Activated CD8-positive, alpha-beta memory T cell treated with anti-CD3 and anti-CD28 coated beads for 36 hours (primary cell): ENCODE measurements around the gene SLAMF7. TPM values are rescaled to one million over a fixed set of nuclear protein-coding genes. Genes with fewer than 3 reads are reported as not detected.

Source experiments
- CTCF ChIA-PET: fragments of 350-600 bp; sonication (Branson Sonifier 250); formaldehyde crosslinking; loops from one replicate; lab custom pipeline; 2021; ENCODE audit warnings: antibody characterized with exemption; lab: Charles Lee
- POLR2A ChIA-PET: fragments of 350-600 bp; sonication (Branson Sonifier 250); formaldehyde crosslinking; loops from one replicate; lab custom pipeline; 2021; ENCODE audit warnings: antibody characterized with exemption; lab: Charles Lee
- total RNA-seq, 2 experiments: library from RNA; stranded (reverse); gene quantifications; one replicate each; pipeline ENCODE4 v1.2.3, GENCODE V29; 2021

SLAMF7 gene
- total RNA-seq, 2 experiments from 2014 or later = 75.2 to 75.4 TPM

DNA sequence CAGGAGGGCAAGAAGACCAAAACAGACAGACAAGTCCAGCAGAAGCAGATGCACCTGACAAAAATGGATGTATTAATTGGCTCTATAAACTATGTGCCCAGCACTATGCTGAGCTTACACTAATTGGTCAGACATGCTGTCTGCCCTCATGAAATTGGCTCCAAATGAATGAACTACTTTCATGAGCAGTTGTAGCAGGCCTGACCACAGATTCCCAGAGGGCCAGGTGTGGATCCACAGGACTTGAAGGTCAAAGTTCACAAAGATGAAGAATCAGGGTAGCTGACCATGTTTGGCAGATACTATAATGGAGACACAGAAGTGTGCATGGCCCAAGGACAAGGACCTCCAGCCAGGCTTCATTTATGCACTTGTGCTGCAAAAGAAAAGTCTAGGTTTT lies 14.5 kb downstream of the SLAMF7 start:
- ChIA-PET POLR2A (no interaction called here), CTCF (interaction anchor here (1.1 kb wide), 1 partner anchor 24 kb away, joined by 3 read pairs; no protein-coding TSS in a partner anchor)

DNA sequence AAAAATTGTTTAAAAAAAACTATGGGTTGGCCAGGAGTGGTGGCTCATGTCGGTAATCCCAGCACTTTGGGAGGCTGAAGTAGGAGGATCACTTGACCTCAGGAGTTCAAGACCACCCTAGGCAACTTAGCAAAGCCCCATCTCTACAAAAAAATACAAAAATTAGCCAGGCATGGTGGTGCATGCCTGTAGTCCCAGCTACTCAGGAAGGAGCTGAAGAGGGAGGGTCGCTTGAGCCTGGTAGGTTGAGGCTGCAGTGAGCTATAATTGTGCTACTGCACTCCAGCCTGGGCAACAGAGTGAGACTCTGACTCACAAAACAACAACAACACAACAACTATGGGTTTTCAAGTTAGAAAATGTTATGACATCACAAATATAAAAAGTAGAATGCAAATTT lies 16.4 kb downstream of the SLAMF7 start:
- CTCF ChIA-PET = interaction anchor here (1.0 to 2.6 kb wide), 4 partner anchors 11 to 80 kb away, joined by 3 to 10 read pairs (median 6); no protein-coding TSS in a partner anchor
- POLR2A ChIA-PET = interaction anchor here (0.7 to 1.6 kb wide), 3 partner anchors 11 to 26 kb away, joined by 3 to 8 read pairs (median 6); no protein-coding TSS in a partner anchor

DNA sequence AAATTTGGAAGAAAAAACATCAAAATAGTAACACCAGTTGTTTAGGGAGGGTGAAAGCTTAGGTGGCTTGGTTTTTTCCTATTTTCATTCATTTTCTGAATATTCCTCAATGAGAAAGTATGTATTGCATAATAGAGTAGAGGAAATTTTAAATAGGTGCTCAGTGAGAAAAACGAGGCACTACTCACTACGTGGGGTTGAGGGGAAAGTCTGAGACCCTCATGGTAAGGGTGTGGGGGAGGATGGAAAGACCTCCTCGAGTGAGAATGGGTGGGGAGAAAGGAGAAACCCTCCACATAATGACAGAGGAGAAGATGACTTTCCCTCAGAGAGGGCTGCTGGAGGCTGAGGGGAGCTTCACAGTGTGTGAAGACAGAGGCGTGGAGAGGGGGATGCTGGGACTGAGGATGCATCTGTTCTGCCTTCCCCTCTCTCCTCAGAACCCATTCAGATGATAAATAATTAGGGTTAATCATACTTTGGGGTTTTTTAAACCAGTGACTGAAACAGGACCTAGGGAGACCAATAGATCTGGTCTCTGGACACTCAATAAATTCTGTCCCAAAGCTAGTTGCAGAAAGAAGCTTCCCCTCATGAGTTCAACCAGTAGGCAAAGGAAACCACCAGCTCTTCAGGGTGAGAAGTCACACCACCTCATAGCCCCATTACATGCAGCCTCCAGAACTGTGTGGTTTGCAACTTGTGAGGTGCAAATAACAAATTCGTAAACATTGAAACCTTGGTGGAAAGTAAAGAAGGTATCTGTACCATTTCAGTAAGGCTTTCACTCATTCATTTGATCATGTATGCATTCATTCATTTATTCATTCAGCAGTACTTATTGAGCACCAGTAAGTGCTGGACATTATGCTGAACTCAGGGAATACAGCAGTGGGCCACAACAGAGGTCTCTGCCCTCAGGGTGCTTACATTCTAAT lies 17.1 kb downstream of the SLAMF7 start:
- POLR2A ChIA-PET = interaction anchor here (0.7 to 1.6 kb wide), 3 partner anchors 11 to 12 kb away, joined by 3 to 6 read pairs (median 3); no protein-coding TSS in a partner anchor
- CTCF ChIA-PET = interaction anchor here (0.8 to 2.6 kb wide), 7 partner anchors 10 to 81 kb away, joined by 3 to 10 read pairs (median 4); no protein-coding TSS in a partner anchor

DNA sequence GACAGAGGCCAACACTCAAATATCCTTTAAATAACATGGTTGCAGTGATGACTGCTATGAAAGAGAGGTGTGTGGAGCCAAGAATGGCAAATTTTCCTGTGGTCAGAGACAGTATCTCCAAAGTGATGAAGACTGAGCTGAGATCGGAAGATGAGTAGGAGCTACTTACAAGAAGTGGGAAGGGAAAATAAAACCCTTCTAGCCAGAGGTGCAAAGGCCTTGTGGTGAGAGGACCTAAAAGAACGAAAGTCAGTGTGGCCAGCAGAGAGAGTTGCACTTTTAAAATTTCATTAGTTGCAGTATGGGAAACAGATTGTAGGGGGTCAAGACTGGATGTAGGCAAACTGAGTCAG lies 17.8 kb downstream of the SLAMF7 start:
- ChIA-PET CTCF (interaction anchor here (0.8 to 2.6 kb wide), 5 partner anchors 10 to 25 kb away, joined by 3 to 10 read pairs (median 6); no protein-coding TSS in a partner anchor), POLR2A (interaction anchor here (0.7 kb wide), 1 partner anchor 13 kb away, joined by 3 read pairs; no protein-coding TSS in a partner anchor)

DNA sequence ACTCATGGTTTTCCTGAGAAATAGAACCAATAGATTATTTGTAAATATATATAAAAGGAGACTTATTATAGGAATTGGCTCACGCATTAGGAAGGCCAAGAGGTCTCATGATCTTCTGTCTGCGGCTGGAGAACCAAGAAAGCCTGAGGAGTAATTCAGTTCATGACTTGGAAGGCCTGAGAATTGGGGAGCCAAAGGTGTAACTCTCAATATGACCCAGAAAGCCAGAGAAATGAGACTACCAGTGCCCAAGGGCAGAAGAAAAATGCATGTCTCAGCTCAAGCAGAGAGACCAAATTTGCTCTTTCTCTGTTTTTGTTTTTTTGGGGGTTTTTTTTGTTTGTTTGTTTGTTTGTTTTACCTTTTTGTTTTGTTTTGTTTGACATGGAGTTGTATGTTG lies 19.5 kb downstream of the SLAMF7 start:
- CTCF ChIA-PET = interaction anchor here (1.6 kb wide), 1 partner anchor 10 kb away, joined by 5 read pairs; no protein-coding TSS in a partner anchor
- POLR2A ChIA-PET = no interaction called here

DNA sequence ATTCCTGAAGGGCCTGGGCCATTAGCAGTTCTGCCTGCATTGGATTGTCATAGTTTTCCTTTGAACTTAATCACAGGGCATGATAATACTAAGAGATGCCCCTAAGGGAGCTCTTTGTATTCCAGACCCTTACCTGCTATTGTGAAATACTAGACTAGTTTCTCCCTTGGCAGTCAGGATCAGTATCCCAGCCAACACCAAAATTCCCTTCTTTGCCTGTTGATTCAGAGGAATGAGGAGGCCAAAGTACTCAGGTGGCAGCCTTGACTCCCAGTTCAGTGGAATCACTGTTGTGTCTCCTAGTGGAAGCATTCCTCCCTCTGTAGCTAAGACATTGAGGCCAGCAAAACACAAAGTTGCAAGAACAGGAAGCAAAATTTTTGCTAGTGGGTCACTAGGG lies 20.7 kb downstream of the SLAMF7 start:
- CTCF ChIA-PET = interaction anchor here (1.6 kb wide), 1 partner anchor 9 kb away, joined by 5 read pairs; no protein-coding TSS in a partner anchor
- POLR2A ChIA-PET = no interaction called here

DNA sequence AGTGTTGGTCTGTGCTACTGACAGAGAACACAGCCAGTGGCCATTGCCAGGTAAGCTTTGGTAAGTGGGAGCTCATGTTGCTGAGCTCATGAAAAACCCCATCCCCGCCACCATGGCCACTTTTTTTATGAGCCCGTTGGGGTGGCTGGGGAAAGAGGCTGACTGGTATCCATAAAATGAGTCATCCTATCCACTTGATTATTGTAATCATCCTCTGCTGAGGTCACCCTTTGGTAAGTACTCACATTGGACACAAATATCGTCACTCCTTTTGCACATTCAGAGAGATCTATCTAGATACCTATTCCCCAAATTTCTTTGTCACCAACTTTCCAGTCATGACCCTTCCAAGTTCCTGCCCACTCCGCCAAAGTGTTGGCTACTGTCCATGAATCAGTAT lies 22.0 kb downstream of the SLAMF7 start:
- CTCF ChIA-PET = no interaction called here
- POLR2A ChIA-PET = no interaction called here

DNA sequence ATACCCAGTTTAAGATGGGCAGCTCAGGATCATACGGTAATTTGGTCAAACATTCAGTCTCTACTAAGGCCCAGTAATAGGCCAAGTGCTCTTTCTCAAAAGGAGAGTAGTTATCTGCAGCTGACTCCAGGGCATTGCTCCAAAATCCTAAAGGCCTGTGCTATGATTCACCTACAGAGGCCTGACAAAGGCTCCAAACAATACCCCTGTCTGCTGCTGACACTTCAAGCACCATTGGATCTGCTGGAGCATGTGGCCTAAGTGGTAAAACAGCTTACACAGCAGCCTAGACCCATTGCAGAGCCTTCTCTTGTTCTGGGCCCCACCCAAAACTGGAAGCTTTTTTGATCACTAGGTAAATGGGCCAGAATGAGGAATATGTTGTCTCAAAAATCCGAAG lies 22.8 kb downstream of the SLAMF7 start:
- POLR2A ChIA-PET = no interaction called here
- CTCF ChIA-PET = interaction anchor here (0.6 to 1.4 kb wide), 2 partner anchors 81 to 192 kb away, joined by 3 read pairs; no protein-coding TSS in a partner anchor

DNA sequence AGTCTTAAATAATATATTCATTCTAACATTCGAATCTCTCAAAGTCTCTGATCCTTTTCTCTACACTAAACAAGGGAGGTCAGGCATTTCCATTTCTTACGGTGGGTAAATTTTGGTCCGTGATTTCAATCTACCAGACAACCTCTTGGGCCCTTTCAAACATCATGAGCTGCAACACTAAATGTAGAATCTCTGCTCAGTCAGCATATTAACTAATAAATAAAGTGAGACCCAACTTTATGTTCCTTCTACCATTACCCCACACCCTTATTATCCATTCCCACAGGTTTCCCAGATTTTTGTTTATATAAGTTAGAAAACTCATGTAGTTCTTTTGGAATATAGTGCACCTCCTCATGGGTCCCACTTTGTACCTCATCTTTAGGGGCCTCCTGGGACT lies 24.9 kb downstream of the SLAMF7 start:
- POLR2A ChIA-PET = no interaction called here
- CTCF ChIA-PET = interaction anchor here (0.6 to 8.9 kb wide), 5 partner anchors 13 to 56 kb away, joined by 3 to 102 read pairs (median 3); no protein-coding TSS in a partner anchor

DNA sequence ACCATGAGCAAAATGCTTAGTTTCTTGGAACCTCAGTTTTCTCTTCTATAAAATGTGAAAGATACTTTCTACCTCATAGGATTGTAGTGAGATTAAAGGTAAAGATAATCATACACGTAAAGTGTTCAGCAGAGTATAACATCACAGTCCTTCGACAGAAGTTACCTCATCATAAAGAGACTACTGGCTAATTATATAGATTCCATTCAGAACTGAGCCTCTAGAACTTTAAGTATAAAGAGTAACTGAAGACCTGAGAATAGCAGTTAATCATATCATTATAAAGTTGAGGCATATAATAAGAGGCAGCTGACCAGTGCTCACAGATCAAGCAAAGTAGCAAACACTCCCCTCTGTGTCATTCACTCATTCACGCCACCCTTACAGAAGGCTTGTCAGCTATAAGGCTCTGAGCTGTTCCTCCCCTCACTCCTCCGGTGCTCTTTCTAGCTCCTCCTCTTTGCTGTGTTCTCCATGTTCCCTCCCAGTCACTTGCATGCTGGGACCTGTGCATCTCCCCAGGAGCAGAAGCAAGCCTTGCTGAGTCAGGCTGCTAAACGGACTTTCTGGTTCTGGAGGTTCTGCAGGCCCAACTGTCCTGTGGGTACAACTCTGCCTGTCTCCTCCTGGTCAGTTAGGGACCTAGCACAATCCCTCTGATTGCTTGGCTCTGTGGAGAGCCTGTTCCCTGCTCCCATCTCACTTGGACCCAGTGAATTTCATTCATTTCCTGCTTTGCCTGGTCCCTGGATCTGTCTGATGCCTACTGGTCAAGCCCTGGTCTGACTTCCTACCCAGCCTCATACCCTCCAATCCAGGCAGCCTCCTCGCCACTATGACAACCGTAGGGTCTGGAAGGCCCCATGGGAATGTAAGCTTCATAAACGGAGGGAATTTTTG lies 28.6 kb downstream of the SLAMF7 start:
- ChIA-PET POLR2A (interaction anchor here (0.6 to 1.6 kb wide), 8 partner anchors 9 to 86 kb away, joined by 3 to 11 read pairs (median 4); partner anchors contain the start of gene CD48), CTCF (interaction anchor here (0.6 to 8.9 kb wide), 34 partner anchors 8 to 400 kb away, joined by 3 to 102 read pairs (median 4); partner anchors contain the start of genes CD48, LY9 and SLAMF7)

DNA sequence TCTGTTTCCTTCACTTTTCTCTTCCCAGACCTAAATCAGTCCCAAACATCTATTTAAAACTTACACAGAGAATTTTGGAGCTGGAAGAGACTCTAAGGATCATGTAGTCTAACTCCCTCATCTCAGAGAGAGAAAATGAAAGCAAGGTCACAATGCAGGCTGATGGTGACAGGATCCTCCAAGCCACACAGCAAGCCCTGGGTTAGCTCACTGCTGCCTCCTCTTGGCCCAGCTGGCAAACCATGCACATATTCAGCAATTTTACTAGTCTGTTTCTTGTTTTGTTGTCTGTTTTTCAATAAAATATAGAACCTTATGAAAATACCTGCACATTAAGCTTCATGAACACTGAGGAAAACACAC lies 29.2 kb downstream of the SLAMF7 start:
- ChIA-PET CTCF (interaction anchor here (0.6 to 8.9 kb wide), 34 partner anchors 9 to 399 kb away, joined by 3 to 102 read pairs (median 4); partner anchors contain the start of genes CD48, LY9 and SLAMF7), POLR2A (interaction anchor here (0.6 to 1.6 kb wide), 5 partner anchors 12 to 87 kb away, joined by 3 to 6 read pairs (median 5); partner anchors contain the start of gene CD48)

DNA sequence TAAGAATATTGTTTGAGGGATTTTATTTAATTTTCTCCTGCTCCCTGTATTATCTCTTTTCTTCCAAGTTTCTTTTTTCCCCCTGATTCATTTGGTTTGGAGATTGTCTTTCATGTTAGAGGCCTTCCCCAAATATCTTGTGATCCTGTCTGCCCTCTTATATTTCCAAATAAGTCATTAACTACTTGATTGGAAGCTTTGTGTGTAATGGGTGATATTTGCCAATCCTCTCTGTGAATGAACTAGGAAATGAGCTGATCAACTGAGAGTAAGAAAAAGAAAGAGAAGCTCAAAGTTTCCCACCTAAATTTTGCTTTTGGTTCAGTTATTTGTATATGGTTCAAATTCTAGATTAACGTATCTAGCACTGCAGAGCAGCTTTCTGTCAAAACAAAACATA lies 33.3 kb downstream of the SLAMF7 start:
- ChIA-PET CTCF (interaction anchor here (0.8 kb wide), 1 partner anchor 37 kb away, joined by 3 read pairs; no protein-coding TSS in a partner anchor), POLR2A (no interaction called here)

DNA sequence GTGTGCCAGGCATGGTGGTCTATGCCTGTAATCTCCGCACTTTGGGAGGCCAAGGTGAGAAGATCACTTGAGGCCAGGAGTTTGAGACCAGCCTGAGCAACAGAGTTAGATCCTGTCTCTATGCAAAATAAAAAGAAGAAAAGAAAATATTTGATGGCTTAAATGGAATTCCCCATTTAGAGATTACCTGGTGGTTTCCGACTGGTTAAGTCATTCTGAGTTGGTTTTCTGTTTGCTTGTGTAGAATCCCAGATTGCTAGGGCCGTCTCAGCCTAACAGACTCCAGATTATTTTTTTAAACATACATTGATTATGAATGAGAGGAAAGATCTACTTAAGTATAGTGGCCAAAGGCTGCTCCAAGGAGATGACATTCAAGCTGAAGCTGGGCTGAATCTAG lies 34.0 kb downstream of the SLAMF7 start:
- ChIA-PET POLR2A (no interaction called here), CTCF (no interaction called here)

DNA sequence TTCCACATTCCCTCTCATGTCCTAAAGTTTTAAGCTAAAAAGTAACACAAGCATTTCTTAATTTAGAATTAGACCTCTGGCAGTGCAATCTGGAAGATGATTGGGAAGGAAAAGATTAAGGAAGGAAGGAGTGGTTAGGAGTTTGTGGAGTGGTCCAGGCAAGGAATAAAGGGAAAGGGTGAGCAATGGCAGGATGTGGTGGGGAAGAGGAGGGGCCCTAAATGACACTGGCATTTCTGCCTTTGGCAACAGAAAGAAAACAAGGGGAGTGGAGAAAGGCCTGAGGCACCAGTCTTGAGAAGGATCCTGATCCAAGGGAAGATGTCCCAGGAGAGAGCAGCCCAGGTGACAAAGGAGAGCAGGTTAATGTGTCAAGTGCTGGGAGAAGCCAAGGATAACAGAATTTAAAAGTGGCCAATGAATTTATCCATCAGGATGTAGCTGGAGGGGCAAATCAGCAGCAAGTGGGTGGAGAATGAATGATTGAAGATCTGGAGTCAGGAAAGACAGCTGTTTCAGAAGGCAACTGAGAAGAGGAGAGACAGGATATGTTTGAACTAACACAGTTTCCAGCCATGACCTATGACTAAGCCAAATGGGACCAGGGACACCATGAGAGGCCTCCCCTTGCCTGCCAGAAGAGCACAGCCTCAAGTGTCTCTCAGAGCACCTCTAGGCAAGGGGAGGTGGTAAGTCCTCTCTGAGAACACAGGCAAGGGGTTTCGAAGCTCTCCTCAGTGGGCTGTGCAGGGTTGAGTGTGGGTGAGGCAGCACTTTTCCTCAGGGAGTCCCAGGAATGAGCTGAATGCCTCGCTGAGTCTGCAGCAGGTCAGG lies 36.1 kb downstream of the SLAMF7 start:
- CTCF ChIA-PET = interaction anchor here (0.6 to 2.0 kb wide), 8 partner anchors 10 to 177 kb away, joined by 3 to 8 read pairs (median 4); partner anchors contain the start of gene LY9
- POLR2A ChIA-PET = interaction anchor here (1.9 kb wide), 1 partner anchor 23 kb away, joined by 4 read pairs; no protein-coding TSS in a partner anchor

DNA sequence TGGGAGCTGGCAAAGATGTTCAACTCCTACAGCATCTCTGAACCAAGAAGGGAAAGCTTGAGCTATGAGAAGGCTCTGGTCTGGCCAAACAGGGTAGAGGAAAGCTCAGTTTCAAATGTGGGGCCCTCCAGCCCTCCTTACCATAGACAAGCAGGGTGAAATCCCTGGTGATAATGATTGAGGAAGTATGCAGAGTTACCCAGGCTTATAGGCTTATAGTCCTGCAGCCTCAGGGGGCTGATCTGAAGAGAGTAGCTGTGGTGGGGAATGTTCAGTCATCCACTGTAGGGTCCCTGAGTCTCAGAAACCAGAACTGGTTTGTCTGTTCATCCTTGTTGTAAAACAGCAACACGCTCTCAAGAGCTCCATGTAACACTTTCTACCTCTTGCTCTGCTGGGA lies 37.1 kb downstream of the SLAMF7 start:
- ChIA-PET POLR2A (interaction anchor here (1.0 to 1.9 kb wide), 3 partner anchors 9 to 61 kb away, joined by 3 to 4 read pairs (median 4); no protein-coding TSS in a partner anchor), CTCF (interaction anchor here (1.2 to 2.9 kb wide), 9 partner anchors 8 to 178 kb away, joined by 3 to 17 read pairs (median 4); partner anchors contain the start of genes ITLN2 and LY9)

DNA sequence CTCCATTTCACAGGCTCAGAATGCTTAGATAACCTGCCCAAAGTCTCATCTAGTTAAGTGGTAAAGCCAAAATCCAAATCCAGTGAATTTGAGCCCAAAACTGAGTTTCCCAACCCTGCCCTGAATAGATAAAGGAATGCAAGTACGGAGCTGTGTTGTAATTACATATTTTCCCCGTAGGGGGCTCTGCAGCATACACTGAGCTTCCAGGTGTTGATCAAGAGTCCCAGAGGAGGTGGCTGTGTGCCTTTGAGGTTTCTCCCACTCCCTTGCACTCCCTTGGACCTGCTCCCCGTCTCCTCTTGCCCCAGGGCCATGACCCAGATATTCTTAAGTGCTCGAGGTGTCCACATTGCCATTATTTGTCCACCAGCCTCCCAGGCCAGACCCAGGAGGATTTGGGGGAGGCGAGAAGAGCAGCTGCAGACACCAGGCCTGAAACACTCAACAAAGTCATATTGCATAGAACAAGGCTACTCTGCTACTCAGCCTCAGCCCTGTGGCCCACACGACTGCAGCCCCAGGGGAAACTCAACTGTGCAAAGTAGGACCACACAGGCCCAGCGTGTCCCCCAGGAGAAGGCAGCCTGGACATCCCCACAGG lies 38.5 kb downstream of the SLAMF7 start:
- CTCF ChIA-PET = interaction anchor here (0.5 to 4.4 kb wide), 29 partner anchors 10 to 213 kb away, joined by 3 to 17 read pairs (median 4); partner anchors contain the start of genes ITLN2, LY9 and SLAMF7

DNA sequence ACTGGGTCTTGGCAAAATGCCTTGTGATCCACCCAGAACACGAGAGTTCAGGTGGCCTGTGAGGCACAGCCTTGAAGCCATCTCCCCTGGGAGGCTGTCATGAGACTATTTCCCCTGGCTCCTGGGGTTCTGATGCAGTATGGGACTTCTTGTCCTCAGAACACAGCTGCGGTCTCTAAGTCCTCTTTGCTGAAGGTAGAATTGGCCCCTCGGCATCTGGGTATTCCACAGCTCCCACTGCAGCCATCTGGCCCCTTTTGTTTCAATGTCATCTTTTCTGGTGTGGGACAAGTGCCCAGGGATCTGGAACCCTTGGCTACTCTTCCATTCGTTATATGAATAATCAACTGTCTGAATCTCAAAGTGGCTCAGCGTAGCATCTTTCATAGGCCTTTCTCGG lies 39.9 kb downstream of the SLAMF7 start:
- POLR2A ChIA-PET = no interaction called here
- CTCF ChIA-PET = interaction anchor here (1.2 to 4.4 kb wide), 5 partner anchors 11 to 354 kb away, joined by 4 to 13 read pairs (median 4); partner anchors contain the start of genes DEDD and LY9

More for the DNA sequence above, 38.5 kb downstream of the SLAMF7 start:
- POLR2A ChIA-PET = no interaction called here
